ENCODE data around the gene TNFRSF25.

GRCh38 chr1:6464915-6465314, 1.1 kb downstream of the TNFRSF25 start:
- no peak for TF ChIP-seq CTCF (IDR thresholded peaks at IDR 0.05)
- no peak for TF ChIP-seq POLR2A (IDR thresholded peaks at IDR 0.05)

All from heart left ventricle (tissue), 13 donors.